GM12878 (cell line): ENCODE data around the gene WWOX. TPM values are rescaled to one million over a fixed set of nuclear protein-coding genes. Genes with fewer than 3 reads are reported as not detected.

Experiments used
- ATAC-seq: fragments of 200-7000 bp; cut with Tn5 transposase; 3 replicates; pipeline ENCODE4 v1.9.1; 2020; ENCODE audit warnings: mild to moderate bottlenecking, moderate library complexity
- BruUV-seq: library from RNA; stranded (reverse); fragments of 400-500 nt; replicated peaks from 2 replicates; lab custom pipeline; 2021; lab: Mats Ljungman, UMichigan
- CTCF ChIA-PET: fragments of 300-600 bp; sonication (Branson Sonifier 250); formaldehyde crosslinking; extraction: SDS; loops from one replicate; lab custom pipeline; 2021; ENCODE audit warnings: inconsistent platforms; lab: Yijun Ruan, JAX
- POLR2A ChIA-PET: fragments of 350-600 bp; formaldehyde crosslinking; extraction: SDS; loops from one replicate; lab custom pipeline; 2021; ENCODE audit warnings: inconsistent platforms; lab: Charles Lee
- RAD21 ChIA-PET: fragments of 300-600 bp; sonication (Branson Sonifier 250); formaldehyde crosslinking; loops from one replicate; lab custom pipeline; 2023; ENCODE audit warnings: antibody characterized with exemption; ENCODE audit not compliant: unreplicated experiment; lab: Charles Lee
- SMC1A ChIA-PET: fragments of 300-600 bp; sonication (Branson Sonifier 250); formaldehyde crosslinking; loops from one replicate; lab custom pipeline; 2023; ENCODE audit not compliant: unreplicated experiment, uncharacterized antibody; lab: Charles Lee
- DNase-seq: peaks from one replicate; pipeline ENCODE4 v3.0.0-alpha.2; 2011; ENCODE audit warnings: low read depth, low spot score
- FAIRE-seq: peaks from 3 replicates; lab custom pipeline; 2011; peaks lifted over from hg19 to GRCh38; lab: Jason Lieb, UNC
- H2AFZ ChIP-seq: 2 replicates; pipeline ENCODE4 v1.6.0; 2011; ENCODE audit warnings: low read depth, low read length, control low read depth; ENCODE audit not compliant: control insufficient read depth
- H3K27ac ChIP-seq: 2 replicates; pipeline ENCODE4 v1.5.1; 2011; ENCODE audit warnings: control low read depth; ENCODE audit not compliant: control insufficient read depth, insufficient read depth
- H3K27me3 ChIP-seq, 2 experiments: replicated peaks in 1 of 2; 2 replicates each; pipeline versions ENCODE4 v1.6.0 to v1.6.1; 2011; ENCODE audit warnings: low read length in 1 of 2; ENCODE audit not compliant: control insufficient read depth in 2 of 2, insufficient read depth in 2 of 2
- H3K36me3 ChIP-seq, 2 experiments: 2 replicates each; pipeline ENCODE4 v1.5.1; 2011; ENCODE audit warnings: low read length in 1 of 2; ENCODE audit not compliant: control insufficient read depth in 2 of 2, insufficient read depth in 2 of 2
- H3K4me1 ChIP-seq: 2 replicates; pipeline ENCODE4 v1.6.1; 2011; ENCODE audit warnings: mild to moderate bottlenecking, low read length, moderate library complexity, mixed read lengths; ENCODE audit not compliant: control insufficient read depth, insufficient read depth
- H3K4me2 ChIP-seq: 2 replicates; pipeline ENCODE4 v1.6.0; 2011; ENCODE audit warnings: control low read depth; ENCODE audit not compliant: control insufficient read depth, insufficient read depth
- H3K4me3 ChIP-seq: fragments of 200-600 bp; sonication (generic); 2 replicates; pipeline ENCODE4 v1.5.1; 2016
- H3K79me2 ChIP-seq: 2 replicates; pipeline ENCODE4 v1.6.0; 2011; ENCODE audit warnings: low read length; ENCODE audit not compliant: control insufficient read depth, insufficient read depth
- H3K9ac ChIP-seq: 2 replicates; pipeline ENCODE4 v1.8.0; 2011; ENCODE audit warnings: low read length, control low read depth, mixed read lengths; ENCODE audit not compliant: control insufficient read depth, insufficient read depth
- H3K9me3 ChIP-seq: replicated peaks from 3 replicates; pipeline ENCODE4 v1.5.1; 2011; ENCODE audit warnings: mild to moderate bottlenecking, low read length; ENCODE audit not compliant: control insufficient read depth, insufficient read depth
- H4K20me1 ChIP-seq: 2 replicates; pipeline ENCODE4 v1.6.0; 2011; ENCODE audit not compliant: control insufficient read depth, insufficient read depth
- CEBPB ChIP-seq, 2 experiments: fragments of 150-350 bp in 1 of 2; IDR thresholded peaks; 2 replicates each; pipeline ENCODE4 v1.6.1; 2012 to 2014; ENCODE audit warnings: low read depth in 2 of 2, low read length in 2 of 2, borderline replicate concordance in 1 of 2, inconsistent platforms in 1 of 2
- EZH2 ChIP-seq: IDR thresholded peaks from 2 replicates; pipeline ENCODE4 v1.6.1; 2012; ENCODE audit warnings: low read depth, mild to moderate bottlenecking, control low read depth, inconsistent platforms, low read length, borderline replicate concordance; ENCODE audit not compliant: control insufficient read depth
- HDAC6 ChIP-seq: fragments of 200-600 bp; sonication (generic); IDR thresholded peaks from one replicate; pipeline ENCODE4 v1.8.0; 2017; ENCODE audit warnings: antibody characterized with exemption; ENCODE audit not compliant: unreplicated experiment
- IKZF1 ChIP-seq: fragments of 450-650 bp; conservative IDR thresholded peaks from 2 replicates; pipeline ENCODE4 v1.6.1; 2017; ENCODE audit warnings: antibody characterized with exemption, mild to moderate bottlenecking
- KAT2A ChIP-seq: conservative IDR thresholded peaks from 2 replicates; pipeline ENCODE4 v1.6.1; 2011; ENCODE audit warnings: low read depth, low read length; ENCODE audit not compliant: control insufficient read depth
- NBN ChIP-seq: fragments of 450-650 bp; IDR thresholded peaks from 2 replicates; pipeline ENCODE4 v1.6.1; 2016
- NFYA ChIP-seq: IDR thresholded peaks from 2 replicates; pipeline ENCODE4 v1.6.1; 2011; ENCODE audit warnings: low read depth, mild to moderate bottlenecking, low read length, improper control_type of control experiment, borderline replicate concordance
- PML ChIP-seq: IDR thresholded peaks from 2 replicates; pipeline ENCODE4 v1.6.1; 2012; ENCODE audit warnings: low read length, inconsistent platforms
- POLR2AphosphoS5 ChIP-seq: IDR thresholded peaks from 2 replicates; pipeline ENCODE4 v1.6.1; 2011; ENCODE audit warnings: mild to moderate bottlenecking, low read length, inconsistent platforms
- SMAD1 ChIP-seq: fragments of 450-650 bp; IDR thresholded peaks from 2 replicates; pipeline ENCODE4 v1.6.1; 2018; ENCODE audit warnings: mild to moderate bottlenecking, low read depth; ENCODE audit not compliant: partially characterized antibody
- SP1 ChIP-seq: IDR thresholded peaks from one replicate; pipeline ENCODE4 v1.6.1; 2011; ENCODE audit warnings: low read depth, low read length
- SPI1 ChIP-seq: IDR thresholded peaks from 2 replicates; pipeline ENCODE4 v1.6.1; 2011; ENCODE audit warnings: low read depth, mild to moderate bottlenecking, low read length, moderate library complexity, borderline replicate concordance; ENCODE audit not compliant: insufficient read depth
- TCF3 ChIP-seq: IDR thresholded peaks from 2 replicates; pipeline ENCODE4 v1.6.1; 2012; ENCODE audit warnings: low read depth, mild to moderate bottlenecking, low read length, borderline replicate concordance; ENCODE audit not compliant: insufficient read depth
- TCF7 ChIP-seq: IDR thresholded peaks from 2 replicates; pipeline ENCODE4 v1.6.1; 2014; ENCODE audit warnings: antibody characterized with exemption, borderline replicate concordance
- YY1 ChIP-seq: IDR thresholded peaks from 2 replicates; pipeline ENCODE4 v1.6.1; 2011; ENCODE audit warnings: low read depth, mild to moderate bottlenecking, low read length
- ZNF384 ChIP-seq: IDR thresholded peaks from 2 replicates; pipeline ENCODE4 v1.6.1; 2012; ENCODE audit warnings: low read depth, mild to moderate bottlenecking, low read length, improper control_type of control experiment, borderline replicate concordance
- ZNF622 ChIP-seq: fragments of 450-650 bp; IDR thresholded peaks from 2 replicates; pipeline ENCODE4 v1.6.1; 2017; ENCODE audit warnings: mild to moderate bottlenecking, inconsistent platforms
- WGBS: methylation state at CpG from one replicate; pipeline ENCODE4 v1.1.6; 2016; ENCODE audit warnings: low lambda C conversion rate; ENCODE audit not compliant: insufficient replicate concordance, insufficient coverage; ENCODE audit errors: missing lambda C conversion rate; 5-methylcytosine and 5-hydroxymethylcytosine counted together
- in situ Hi-C: fragments of 300-500 bp; cut with MboI; formaldehyde crosslinking; loops from 9 replicates; pipeline ENCODE4 v1.14.3; 2018; ENCODE audit warnings: mixed read lengths
- intact Hi-C: fragments of 100-400 bp; cut with micrococcal nuclease; formaldehyde crosslinking; loops from one replicate; pipeline ENCODE4 v1.14.2; 2022; ENCODE audit not compliant: unreplicated experiment
- polyA plus RNA-seq, 11 experiments: library from polyadenylated mRNA; depleted of rRNA in 4 of 11; unstranded in 6 of 11; stranded (reverse) in 5 of 11; fragments of >200 nt; fragmentation: Nextera tagmentation in 4 of 11; fragmentation: Illumina TruSeq in 1 of 11; extraction: Ambion mirVana in 4 of 11; extraction: Trizol in 1 of 11; gene quantifications; 1 replicate in 1 of 11; 2 replicates in 10 of 11; pipeline versions ENCODE4 v1.2.1 to v1.2.3, GENCODE V29; 2011 to 2016; ENCODE audit warnings: inconsistent platforms in 2 of 11, missing spikeins in 2 of 11, low read depth in 1 of 11
- total RNA-seq, 4 experiments: library from RNA; depleted of rRNA in 3 of 4; stranded (reverse); fragments of >200 nt in 3 of 4; fragmentation: Illumina TruSeq in 1 of 4; extraction: Trizol in 1 of 4; gene quantifications; 2 replicates each; pipeline versions ENCODE4 v1.2.1 to v1.2.3, GENCODE V29; 2013 to 2021
- TF ChIP-seq, protein P1 (sequence below): IDR thresholded peaks from 2 replicates; pipeline ENCODE4 v1.6.1; 2012; ENCODE audit warnings: low read depth, low read length, improper control_type of control experiment

WWOX gene
- total and polyA plus RNA-seq, 10 of the 15 experiments (the other 5 are each of a cell fraction or from before 2014, with no cell fraction given) = 2.8 to 24.4 (median 17.8) TPM

DNA sequence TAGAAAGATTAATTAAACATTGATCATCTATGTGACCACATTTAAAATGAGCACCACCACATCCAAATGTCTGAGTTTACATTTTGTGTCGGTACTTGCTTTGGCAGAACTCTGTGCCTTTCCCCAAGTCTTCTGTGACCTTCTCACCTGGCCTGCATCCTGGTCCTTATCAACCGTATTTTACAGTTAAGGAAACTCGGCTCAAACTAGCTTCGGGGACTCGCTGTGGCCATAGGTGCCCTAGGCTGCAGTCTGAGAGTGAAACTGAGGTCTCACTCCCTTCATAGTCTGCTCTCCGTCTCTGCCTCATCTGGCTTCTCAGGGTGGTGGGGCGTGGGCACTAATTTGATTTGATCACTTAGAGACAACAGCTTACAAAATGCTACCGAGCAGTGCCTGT, 555.5 kb downstream of the WWOX start:
- ChIA-PET POLR2A (no interaction called here), RAD21 (no interaction called here), CTCF (no interaction called here)
- Histone ChIP-seq H4K20me1 (no peaks in the 10 kb centered on the region), H3K4me2 (no peak overlapping the region), H2AFZ (no peak overlapping the region), H3K27ac (no peak overlapping the region), H3K4me3 (no peak overlapping the region), H3K9ac (no peak overlapping the region), H3K36me3 (no peaks in the 10 kb centered on the region), H3K27me3 (no peaks in the 10 kb centered on the region), H3K79me2 (no peaks in the 10 kb centered on the region)
- WGBS = 51% methylated on average over 8 of the region's 8 CpGs
- ATAC-seq (no peak), FAIRE-seq (no peak), DNase-seq (no peak)
- intact Hi-C loops = no loop called here
- no TSS peak for BruUV-seq
- no peak for TF ChIP-seq KAT2A
- TF ChIP-seq NFYA = no peak
- TF ChIP-seq EZH2 = no peak
- no peak for TF ChIP-seq SP1
- TF ChIP-seq, all 136 proteins: peak for 0
- no peaks in the 10 kb centered on the region for H3K9me3 ChIP-seq
- in situ Hi-C loops = loop anchor here (10.0 kb wide), 1 partner anchor 60 kb away; no protein-coding TSS in a partner anchor
- SMC1A ChIA-PET = no interaction called here
- no peaks in the 10 kb centered on the region for H3K4me1 ChIP-seq

DNA sequence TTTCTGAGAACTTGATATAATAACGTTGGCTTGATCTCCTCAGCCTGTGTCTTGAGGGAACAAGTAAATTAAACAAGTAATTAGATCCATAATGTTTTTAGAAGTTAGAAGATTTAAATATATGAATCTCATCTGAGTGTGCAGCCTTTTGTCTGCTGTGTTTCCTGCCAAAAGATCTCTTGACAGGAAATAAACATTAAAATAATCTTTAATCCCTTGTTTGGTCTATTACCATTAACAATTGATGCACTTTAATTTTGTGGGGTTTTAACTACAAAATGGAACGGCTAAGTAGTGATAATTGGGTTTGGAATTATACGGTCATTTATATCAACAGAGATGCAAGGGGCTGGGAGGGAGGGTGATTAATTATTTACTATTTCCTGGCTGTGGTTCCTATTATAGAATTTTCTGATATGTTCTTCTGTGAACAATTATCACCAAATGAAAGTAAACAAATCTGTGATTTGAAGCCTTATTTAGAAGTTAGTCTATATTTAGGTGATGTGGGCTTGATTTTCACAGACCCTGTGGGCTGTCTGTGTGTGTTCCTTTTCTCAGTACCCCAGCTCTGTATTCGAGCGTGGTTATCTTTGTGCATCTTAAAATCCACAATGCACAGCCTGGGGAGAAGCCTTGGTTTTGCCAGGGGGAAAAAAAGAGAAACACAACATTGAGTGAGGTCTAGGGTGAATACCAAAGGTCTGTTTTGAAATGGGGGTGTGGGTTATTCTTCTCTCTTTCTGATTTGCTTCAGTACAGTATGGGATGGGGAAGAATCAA, 556.1 kb downstream of the WWOX start:
- 61% methylated on average over 5 of the region's 5 CpGs for WGBS
- no TSS peak for BruUV-seq
- TF ChIP-seq ZNF384 (no peak), IKZF1 (no peak), ZNF622 (no peak), TCF7 (no peak), EZH2 (no peak), SMAD1 (no peak), TCF3 (no peak), YY1 (no peak), SPI1 (no peak), POLR2AphosphoS5 (no peak), CEBPB (IDR thresholded peaks at IDR 0.05; ENCODE audit: borderline replicate concordance in 1 of 2, low read depth in 2 of 2, low read length in 2 of 2) (no peak), HDAC6 (no peak), NBN (no peak), PML (no peak)
- TF ChIP-seq, protein P1, sequence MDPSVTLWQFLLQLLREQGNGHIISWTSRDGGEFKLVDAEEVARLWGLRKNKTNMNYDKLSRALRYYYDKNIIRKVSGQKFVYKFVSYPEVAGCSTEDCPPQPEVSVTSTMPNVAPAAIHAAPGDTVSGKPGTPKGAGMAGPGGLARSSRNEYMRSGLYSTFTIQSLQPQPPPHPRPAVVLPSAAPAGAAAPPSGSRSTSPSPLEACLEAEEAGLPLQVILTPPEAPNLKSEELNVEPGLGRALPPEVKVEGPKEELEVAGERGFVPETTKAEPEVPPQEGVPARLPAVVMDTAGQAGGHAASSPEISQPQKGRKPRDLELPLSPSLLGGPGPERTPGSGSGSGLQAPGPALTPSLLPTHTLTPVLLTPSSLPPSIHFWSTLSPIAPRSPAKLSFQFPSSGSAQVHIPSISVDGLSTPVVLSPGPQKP = no peak

More for the DNA sequence above, 556.1 kb downstream of the WWOX start:
- Histone ChIP-seq H3K79me2 (no peaks in the 10 kb centered on the region), H3K27me3 (no peaks in the 10 kb centered on the region), H3K4me3 (no peak overlapping the region), H4K20me1 (no peaks in the 10 kb centered on the region), H2AFZ (no peak overlapping the region), H3K27ac (no peak overlapping the region), H3K9ac (no peak overlapping the region), H3K4me1 (no peaks in the 10 kb centered on the region), H3K4me2 (no peak overlapping the region), H3K9me3 (no peaks in the 10 kb centered on the region), H3K36me3 (no peaks in the 10 kb centered on the region)
- in situ Hi-C loops = loop anchor here (10.0 kb wide), 1 partner anchor 59 kb away; no protein-coding TSS in a partner anchor
- CTCF ChIA-PET = no interaction called here
- FAIRE-seq (no peak), DNase-seq (no peak), ATAC-seq (no peak)
- SMC1A ChIA-PET = no interaction called here
- POLR2A ChIA-PET = no interaction called here
- RAD21 ChIA-PET = no interaction called here
- intact Hi-C loops = no loop called here
